GM19372 (cell line): ENCODE measurements around the gene C4B.
"Not testable (repeated sequence)": the region's sequence is repeated elsewhere in the genome, so short reads cannot be mapped to it uniquely, and the experiment has no call there.

Experiments
- ATAC-seq: cut with Tn5 transposase; IDR thresholded peaks from one replicate; pipeline ENCODE4 v1.9.1; 2021; ENCODE audit warnings: mild to moderate bottlenecking, low read depth, moderate library complexity; ENCODE audit not compliant: unreplicated experiment

The C4B gene

DNA sequence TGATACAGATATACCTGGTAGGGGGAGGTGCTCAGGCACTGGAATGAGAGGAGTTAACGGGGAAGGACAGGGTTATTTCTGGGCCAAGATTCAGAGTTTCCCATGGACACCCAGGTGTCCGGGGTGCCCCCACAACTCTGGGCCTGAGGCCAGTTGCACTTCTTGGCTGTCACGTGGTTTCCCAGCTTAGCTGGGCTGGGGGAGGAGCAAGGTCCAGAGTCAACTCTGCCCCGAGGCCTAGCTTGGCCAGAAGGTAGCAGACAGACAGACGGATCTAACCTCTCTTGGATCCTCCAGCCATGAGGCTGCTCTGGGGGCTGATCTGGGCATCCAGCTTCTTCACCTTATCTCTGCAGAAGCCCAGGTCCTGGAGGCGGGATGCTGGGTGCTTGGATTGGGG is at the start of gene C4B:
Gene C4B (plus strand): TSS at position 249 of the 400 bp plus-strand sequence. CDS start 51 bp downstream, at position 300.
- ATAC-seq: not testable (repeated sequence)

DNA sequence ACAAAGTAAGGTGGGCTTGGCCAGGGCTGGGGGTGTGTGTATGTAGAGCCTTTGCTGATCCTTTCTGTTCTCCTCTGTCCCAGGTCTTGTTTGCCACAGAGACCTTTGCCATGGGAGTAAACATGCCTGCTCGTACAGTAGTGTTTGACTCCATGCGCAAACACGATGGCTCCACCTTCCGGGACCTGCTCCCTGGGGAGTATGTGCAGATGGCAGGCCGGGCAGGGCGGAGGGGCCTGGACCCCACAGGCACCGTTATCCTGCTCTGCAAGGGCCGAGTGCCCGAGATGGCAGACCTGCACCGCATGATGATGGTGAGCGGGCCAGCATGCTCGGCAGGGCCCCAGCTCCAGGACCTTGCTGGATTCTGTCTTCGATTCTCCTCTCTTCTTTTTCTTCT is 48.9 kb upstream of the C4B start:
- ATAC-seq: no peak

DNA sequence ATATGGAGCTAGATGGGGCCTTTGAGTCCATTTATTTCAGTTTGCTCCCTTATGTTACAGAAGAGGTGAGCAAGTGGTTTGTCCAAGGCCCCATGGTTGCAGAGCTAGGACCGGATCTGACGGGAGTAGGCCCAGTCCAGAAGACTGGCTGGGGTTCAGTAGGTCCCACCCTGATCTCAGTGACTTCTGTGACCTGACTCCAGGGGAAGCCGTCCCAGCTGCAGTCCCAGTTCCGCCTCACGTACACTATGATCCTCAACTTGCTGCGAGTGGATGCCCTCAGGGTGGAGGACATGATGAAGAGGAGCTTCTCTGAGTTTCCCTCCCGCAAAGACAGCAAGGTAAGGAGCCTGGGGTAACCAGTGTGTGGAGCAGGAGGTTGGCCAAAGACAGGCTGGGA is 48.1 kb upstream of the C4B start:
- ATAC-seq: no peak

DNA sequence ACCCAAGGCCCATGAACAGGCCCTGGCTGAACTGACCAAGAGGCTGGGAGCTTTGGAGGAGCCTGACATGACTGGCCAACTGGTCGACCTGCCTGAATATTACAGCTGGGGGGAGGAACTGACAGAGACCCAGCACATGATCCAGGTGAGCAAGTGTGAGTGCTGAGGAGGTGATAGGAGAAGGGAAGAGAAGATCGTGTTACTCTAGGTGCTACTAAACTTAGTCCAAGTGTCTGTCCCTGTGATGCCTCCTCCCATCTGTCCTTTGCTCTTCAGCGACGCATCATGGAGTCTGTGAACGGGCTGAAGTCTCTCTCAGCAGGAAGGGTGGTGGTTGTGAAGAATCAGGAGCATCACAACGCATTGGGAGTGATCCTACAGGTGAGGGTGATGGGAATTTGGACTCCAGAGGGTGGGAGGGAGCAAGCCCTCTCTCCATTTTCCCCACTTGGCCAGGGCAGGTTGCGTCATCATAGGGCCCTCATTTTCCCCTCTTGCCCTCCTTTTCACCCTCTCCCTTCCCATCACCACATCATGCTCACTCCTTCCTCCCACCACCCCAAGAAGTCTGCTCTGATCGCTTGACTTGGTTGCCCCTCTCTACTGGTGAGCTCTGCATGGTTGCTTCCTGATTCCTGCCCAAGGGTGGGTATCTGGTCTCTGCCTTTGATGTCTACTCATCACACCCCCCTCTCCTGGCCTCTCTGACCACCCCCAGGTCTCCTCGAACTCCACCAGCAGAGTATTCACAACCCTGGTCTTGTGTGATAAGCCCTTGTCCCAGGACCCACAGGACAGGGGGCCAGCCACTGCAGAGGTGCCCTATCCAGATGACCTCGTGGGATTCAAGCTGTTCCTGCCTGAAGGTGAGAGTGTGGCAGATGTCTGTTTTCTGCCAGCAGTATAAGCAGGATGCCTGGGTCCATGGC is 47.3 kb upstream of the C4B start:
- no peak for ATAC-seq

GRCh38 chr6:31967926-31968320 is 46.7 kb upstream of the C4B start:
- ATAC-seq: no peak

DNA sequence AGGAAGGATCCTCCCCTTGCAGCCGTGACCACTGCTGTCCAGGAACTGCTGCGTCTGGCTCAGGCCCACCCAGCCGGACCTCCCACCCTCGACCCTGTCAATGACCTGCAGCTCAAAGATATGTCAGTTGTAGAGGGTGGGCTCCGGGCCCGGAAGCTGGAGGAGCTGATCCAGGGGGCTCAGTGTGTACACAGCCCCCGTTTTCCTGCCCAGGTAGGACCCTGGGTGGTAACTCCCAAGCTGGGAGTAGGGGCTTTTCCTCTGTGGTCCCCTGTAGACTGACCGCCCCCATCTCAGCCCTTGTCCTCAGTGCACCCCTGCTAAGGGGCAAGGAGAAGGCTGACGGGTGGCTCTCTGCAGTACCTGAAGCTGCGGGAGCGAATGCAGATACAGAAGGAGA is 46.3 kb upstream of the C4B start:
- no peak for ATAC-seq

- no peak for ATAC-seq
Measured at GRCh38 chr6:31968791-31969711, 45.5 kb upstream of the C4B start.

GRCh38 chr6:31969712-31970603 is 44.6 kb upstream of the C4B start:
- ATAC-seq: no peak

DNA sequence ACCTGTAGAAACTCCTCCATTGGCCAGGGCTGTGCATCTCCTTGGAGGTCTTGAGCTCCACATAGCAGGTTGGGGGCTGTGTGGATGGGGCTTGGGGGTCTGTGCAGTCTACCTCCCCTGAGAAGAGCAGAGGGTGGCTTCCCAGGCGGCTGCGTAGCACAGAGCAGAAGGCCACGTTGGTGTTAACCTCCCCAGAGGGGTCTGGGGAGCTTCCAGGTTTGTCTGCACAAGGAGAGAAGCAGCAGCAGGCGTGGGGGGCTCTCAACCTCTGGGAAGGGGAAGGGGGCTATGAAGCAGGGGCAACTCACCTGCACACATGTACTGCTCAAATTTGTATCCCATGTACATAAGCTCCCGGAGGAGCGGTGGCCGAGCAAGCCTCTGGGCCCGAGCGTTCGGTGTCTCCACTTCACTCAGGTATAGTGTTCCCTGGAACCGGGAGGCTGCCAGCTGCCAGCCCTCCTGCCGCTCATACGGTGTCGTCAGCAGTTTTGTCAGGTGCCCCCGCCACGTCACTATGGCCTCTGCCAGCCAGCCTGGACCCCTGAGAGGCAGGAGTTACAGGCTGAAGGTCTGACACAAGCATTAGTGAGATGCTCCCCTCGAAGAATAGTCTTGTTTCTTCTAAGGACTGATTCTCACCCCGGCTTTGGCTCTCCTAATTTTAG is 43.9 kb upstream of the C4B start:
- ATAC-seq: no peak

GRCh38 chr6:31971279-31971992 is 43.2 kb upstream of the C4B start:
- ATAC-seq: no peak

DNA sequence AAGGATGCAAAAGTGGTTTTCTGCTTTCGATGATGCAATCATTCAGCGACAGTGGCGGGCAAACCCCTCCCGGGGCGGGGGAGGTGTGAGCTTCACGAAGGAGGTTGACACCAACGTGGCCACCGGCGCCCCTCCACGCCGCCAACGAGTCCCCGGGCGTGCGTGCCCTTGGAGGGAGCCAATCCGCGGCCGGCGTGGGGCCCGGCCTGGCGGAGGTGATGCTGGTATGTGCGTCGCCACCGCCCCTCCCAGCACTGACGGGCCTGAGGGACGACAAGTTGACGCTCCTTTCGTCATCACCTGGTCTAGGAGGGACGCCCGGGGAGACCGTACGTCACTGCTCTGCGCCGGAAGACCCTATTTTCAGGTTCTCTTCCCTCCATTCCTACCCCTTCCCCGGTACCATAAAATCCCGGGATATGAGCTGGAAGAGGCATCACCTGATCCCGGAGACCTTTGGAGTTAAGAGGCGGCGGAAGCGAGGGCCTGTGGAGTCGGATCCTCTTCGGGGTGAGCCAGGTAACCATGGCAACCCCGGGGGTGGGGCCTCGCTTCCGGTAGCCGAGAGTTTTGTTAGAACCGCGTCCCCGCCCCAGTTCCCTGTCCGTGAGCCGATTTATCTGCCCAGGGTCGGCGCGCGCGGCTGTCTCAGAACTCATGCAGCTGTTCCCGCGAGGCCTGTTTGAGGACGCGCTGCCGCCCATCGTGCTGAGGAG is 42.4 kb upstream of the C4B start, which contains the start of gene DXO:
Gene DXO (minus strand): TSS at position 146 of the 716 bp plus-strand sequence. CDS start 463 bp downstream, outside the sequence.
- ATAC-seq: peak; percentile 89

DNA sequence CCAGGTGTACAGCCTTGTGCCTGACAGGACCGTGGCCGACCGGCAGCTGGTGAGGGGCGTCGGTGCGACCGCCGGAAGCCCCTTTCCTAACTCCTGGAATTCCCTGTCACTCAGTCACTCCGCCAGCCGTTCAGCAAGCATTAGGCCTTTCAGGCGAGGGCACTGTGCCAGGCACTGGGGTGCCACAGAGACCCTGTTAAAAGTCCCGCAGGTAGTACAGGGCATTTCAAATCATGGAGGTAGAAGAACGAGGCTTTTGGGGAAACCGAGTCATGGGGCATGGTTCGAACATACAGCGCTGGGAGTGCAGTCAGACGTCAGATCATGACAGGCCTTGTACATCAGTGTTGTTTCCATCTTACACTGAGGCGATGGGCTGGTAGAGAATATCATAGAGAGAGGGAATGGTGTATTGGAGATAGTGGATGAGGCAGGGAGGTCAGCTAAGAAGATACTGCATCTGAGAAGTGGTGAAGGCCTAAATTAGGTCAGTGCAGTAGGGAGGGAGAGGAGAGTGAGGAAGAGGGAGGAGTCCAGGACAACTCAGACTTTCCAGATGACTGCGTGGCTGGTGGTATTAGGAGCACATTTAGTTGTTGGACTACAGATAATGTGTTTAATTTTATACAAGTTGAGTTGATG is 41.8 kb upstream of the C4B start:
- ATAC-seq: no peak

GRCh38 chr6:31976065-31976464 is 38.5 kb upstream of the C4B start:
- ATAC-seq: not testable (repeated sequence)

- no peak for ATAC-seq
Measured at GRCh38 chr6:31977816-31978431, 36.7 kb upstream of the C4B start.

DNA sequence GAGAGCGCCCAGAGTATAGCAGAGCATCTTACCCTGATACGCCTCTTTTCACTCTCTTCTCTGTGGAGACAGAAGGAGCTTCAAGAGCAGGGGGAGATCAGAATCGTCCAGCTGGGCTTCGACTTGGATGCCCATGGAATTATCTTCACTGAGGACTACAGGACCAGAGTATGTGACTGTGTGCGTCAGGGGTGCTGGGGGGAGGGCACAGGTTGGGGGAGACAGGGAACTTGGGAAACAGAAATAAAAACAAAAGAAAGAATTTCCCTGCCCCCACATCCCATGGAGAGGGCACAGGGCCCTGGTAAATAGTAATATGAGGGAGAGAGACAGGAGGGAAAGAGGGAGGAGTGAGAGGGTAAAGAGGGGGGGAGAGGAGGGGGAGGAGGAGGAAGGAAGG is 35.8 kb upstream of the C4B start:
- ATAC-seq: no peak

- ATAC-seq: no peak
Measured at GRCh38 chr6:31979238-31979898, 35.2 kb upstream of the C4B start.
